HepG2 (cell line): ENCODE results near the gene TSSK3. TPM values are rescaled to one million over a fixed set of nuclear protein-coding genes. Genes with fewer than 3 reads are reported as not detected.
A peak's percentile ranks its signal among the peaks of the same experiment; 100 is the strongest.

Experiments used
- EEA1 ChIP-seq: sonication (generic); formaldehyde crosslinking; IDR thresholded peaks from 2 replicates; pipeline ENCODE4 v1.5.1; 2020; ENCODE audit warnings: mild to moderate bottlenecking, missing genetic modification reagents, borderline replicate concordance
- GATAD2A ChIP-seq: IDR thresholded peaks from 2 replicates; pipeline ENCODE4 v1.6.1; 2016
- JDP2 ChIP-seq: sonication (generic); formaldehyde crosslinking; IDR thresholded peaks from 2 replicates; pipeline ENCODE4 v1.8.1; 2022; ENCODE audit warnings: missing genetic modification reagents, borderline replicate concordance
- KDM5B ChIP-seq: sonication (generic); formaldehyde crosslinking; IDR thresholded peaks from 2 replicates; pipeline ENCODE4 v1.4.0; 2020; ENCODE audit warnings: missing genetic modification reagents, mild to moderate bottlenecking, borderline replicate concordance
- NFKB2 ChIP-seq: sonication (generic); formaldehyde crosslinking; IDR thresholded peaks from 2 replicates; pipeline ENCODE4 v1.4.0; 2020; ENCODE audit warnings: missing genetic modification reagents, borderline replicate concordance
- NFYC ChIP-seq: IDR thresholded peaks from 2 replicates; pipeline ENCODE4 v1.6.1; 2016; ENCODE audit warnings: missing genetic modification reagents, missing compliant biosample characterization
- NPAS2 ChIP-seq: sonication (generic); formaldehyde crosslinking; IDR thresholded peaks from 2 replicates; pipeline ENCODE4 v1.8.0; 2022; ENCODE audit warnings: mild to moderate bottlenecking, missing genetic modification reagents, borderline replicate concordance
- SP1 ChIP-seq, 2 experiments: fragments of 450-650 bp in 1 of 2; sonication (generic) in 1 of 2; formaldehyde crosslinking in 1 of 2; IDR thresholded peaks; 2 replicates each; pipeline versions ENCODE4 v1.4.0 to v1.6.1; 2016 to 2020; ENCODE audit warnings: missing genetic modification reagents in 1 of 2
- ZNF569 ChIP-seq: sonication (generic); formaldehyde crosslinking; IDR thresholded peaks from 2 replicates; pipeline ENCODE4 v1.5.0; 2020; ENCODE audit warnings: mild to moderate bottlenecking, missing genetic modification reagents, moderate library complexity, borderline replicate concordance
- ZNF878 ChIP-seq: sonication (generic); formaldehyde crosslinking; IDR thresholded peaks from 2 replicates; pipeline ENCODE4 v1.8.1; 2023; ENCODE audit warnings: mild to moderate bottlenecking, missing genetic modification reagents, moderate library complexity
- polyA plus RNA-seq, 8 experiments: library from polyadenylated mRNA; depleted of rRNA in 3 of 8; stranded (reverse) in 7 of 8; unstranded in 1 of 8; fragments of >200 nt; fragmentation: Illumina TruSeq in 4 of 8; extraction: Trizol in 4 of 8; gene quantifications; 2 replicates each; pipeline versions ENCODE4 v1.2.1 to v1.2.3, GENCODE V29; 2011 to 2016; ENCODE audit warnings: low read depth in 4 of 8, missing spikeins in 1 of 8, mixed read lengths in 1 of 8; ENCODE audit not compliant: insufficient read depth in 1 of 8
- total RNA-seq, 5 experiments: library from RNA; depleted of rRNA; stranded (reverse); fragments of >200 nt; fragmentation: Illumina TruSeq; extraction: Trizol; gene quantifications; 2 replicates each; pipeline ENCODE4 v1.2.3, GENCODE V29; 2016; ENCODE audit warnings: low read depth in 1 of 5
- TF ChIP-seq, protein P1 (sequence below): sonication (generic); formaldehyde crosslinking; IDR thresholded peaks from 2 replicates; pipeline ENCODE4 v1.4.0; 2020; ENCODE audit warnings: missing genetic modification reagents
- TF ChIP-seq, protein P2 (sequence below): sonication (generic); formaldehyde crosslinking; IDR thresholded peaks from 2 replicates; pipeline ENCODE4 v1.4.0; 2020; ENCODE audit warnings: missing genetic modification reagents
- TF ChIP-seq, protein P3 (sequence below): IDR thresholded peaks from 2 replicates; pipeline ENCODE4 v1.6.1; 2016; ENCODE audit warnings: low read depth, borderline replicate concordance
- TF ChIP-seq, protein P4 (sequence below): sonication (generic); formaldehyde crosslinking; IDR thresholded peaks from 2 replicates; pipeline ENCODE4 v1.4.0; 2020; ENCODE audit warnings: low read depth, mild to moderate bottlenecking, missing genetic modification reagents
- TF ChIP-seq, protein P5 (sequence below): sonication (generic); formaldehyde crosslinking; IDR thresholded peaks from 2 replicates; pipeline ENCODE4 v1.5.0; 2020; ENCODE audit warnings: missing genetic modification reagents
- TF ChIP-seq, protein P6 (sequence below): sonication (generic); formaldehyde crosslinking; IDR thresholded peaks from 2 replicates; pipeline ENCODE4 v1.5.1; 2020; ENCODE audit warnings: missing genetic modification reagents, mild to moderate bottlenecking, borderline replicate concordance

Gene TSSK3
- total and polyA plus RNA-seq, 2 of the 13 experiments (the other 11 are each of a cell fraction or from before 2014, with no cell fraction given), result 1.0 to 1.1 TPM

DNA sequence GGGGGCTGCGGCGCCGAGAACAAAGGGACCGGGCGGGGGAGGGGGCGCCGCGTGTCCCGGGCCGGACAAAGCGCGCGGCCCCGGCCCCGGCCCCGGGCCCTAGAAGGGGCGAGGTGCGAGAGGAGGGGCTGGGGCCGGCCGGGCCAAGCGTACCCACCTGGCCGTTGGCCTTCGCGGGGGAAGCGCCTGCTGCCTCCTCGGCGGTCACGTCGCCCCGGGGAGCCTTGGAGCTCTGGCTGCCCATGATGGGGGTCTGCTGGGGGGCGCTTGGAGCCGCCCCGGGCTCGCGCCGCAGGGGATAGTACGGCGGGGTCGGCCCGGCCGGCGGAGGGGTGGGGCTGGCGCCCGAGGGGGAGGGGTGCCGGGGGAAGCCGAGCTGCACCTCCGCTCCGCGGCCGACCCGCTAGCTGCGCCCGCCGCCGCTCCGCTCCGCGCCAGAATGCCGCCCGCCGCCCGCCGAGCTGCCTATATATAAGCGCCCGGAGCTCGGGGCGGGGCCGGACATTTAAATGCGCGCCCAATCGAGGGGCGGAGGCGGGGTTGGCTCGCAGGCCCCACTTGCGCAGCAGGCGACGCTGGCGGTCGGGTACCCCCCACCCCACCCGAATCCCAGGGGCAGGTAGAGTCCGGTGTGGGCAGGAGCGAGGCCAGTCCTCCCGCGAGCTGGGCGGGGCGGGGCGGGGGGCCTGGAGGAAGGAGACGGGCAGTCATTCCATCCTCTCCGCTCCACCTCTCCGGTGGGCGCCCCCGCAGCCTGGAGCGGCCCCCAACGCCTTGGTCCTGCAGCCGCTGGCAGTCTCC lies 26.3 kb upstream of the TSSK3 start, which contains the start of gene MARCKSL1 (continued):
- TF ChIP-seq, protein P1, sequence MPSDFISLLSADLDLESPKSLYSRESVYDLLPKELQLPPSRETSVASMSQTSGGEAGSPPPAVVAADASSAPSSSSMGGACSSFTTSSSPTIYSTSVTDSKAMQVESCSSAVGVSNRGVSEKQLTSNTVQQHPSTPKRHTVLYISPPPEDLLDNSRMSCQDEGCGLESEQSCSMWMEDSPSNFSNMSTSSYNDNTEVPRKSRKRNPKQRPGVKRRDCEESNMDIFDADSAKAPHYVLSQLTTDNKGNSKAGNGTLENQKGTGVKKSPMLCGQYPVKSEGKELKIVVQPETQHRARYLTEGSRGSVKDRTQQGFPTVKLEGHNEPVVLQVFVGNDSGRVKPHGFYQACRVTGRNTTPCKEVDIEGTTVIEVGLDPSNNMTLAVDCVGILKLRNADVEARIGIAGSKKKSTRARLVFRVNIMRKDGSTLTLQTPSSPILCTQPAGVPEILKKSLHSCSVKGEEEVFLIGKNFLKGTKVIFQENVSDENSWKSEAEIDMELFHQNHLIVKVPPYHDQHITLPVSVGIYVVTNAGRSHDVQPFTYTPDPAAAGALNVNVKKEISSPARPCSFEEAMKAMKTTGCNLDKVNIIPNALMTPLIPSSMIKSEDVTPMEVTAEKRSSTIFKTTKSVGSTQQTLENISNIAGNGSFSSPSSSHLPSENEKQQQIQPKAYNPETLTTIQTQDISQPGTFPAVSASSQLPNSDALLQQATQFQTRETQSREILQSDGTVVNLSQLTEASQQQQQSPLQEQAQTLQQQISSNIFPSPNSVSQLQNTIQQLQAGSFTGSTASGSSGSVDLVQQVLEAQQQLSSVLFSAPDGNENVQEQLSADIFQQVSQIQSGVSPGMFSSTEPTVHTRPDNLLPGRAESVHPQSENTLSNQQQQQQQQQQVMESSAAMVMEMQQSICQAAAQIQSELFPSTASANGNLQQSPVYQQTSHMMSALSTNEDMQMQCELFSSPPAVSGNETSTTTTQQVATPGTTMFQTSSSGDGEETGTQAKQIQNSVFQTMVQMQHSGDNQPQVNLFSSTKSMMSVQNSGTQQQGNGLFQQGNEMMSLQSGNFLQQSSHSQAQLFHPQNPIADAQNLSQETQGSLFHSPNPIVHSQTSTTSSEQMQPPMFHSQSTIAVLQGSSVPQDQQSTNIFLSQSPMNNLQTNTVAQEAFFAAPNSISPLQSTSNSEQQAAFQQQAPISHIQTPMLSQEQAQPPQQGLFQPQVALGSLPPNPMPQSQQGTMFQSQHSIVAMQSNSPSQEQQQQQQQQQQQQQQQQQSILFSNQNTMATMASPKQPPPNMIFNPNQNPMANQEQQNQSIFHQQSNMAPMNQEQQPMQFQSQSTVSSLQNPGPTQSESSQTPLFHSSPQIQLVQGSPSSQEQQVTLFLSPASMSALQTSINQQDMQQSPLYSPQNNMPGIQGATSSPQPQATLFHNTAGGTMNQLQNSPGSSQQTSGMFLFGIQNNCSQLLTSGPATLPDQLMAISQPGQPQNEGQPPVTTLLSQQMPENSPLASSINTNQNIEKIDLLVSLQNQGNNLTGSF (CRISPR knock-in tag), result peak; percentile 50; the same call in 1 of the 2 replicates
- TF ChIP-seq KDM5B (peak; percentile 73; the same call in 1 of the 2 replicates), GATAD2A (CRISPR knock-in tag) (peak; percentile 45), ZNF878 (CRISPR knock-in tag) (peak; percentile 56; the same call in 1 of the 2 replicates), NFKB2 (CRISPR knock-in tag) (peak; percentile 89; the same call in 1 of the 2 replicates), NPAS2 (CRISPR knock-in tag) (no peak), JDP2 (CRISPR knock-in tag) (no peak; the same call in 1 of the 2 replicates), EEA1 (CRISPR knock-in tag) (peak; percentile 65; the same call in 1 of the 2 replicates), SP1 (IDR thresholded peaks at IDR 0.05) (no peak), SP1 (CRISPR knock-in tag; IDR thresholded peaks at IDR 0.05) (peak; percentile 40), ZNF569 (CRISPR knock-in tag) (no peak), NFYC (CRISPR knock-in tag) (peak; percentile 11; the same call in 1 of the 2 replicates)
- TF ChIP-seq, protein P2, sequence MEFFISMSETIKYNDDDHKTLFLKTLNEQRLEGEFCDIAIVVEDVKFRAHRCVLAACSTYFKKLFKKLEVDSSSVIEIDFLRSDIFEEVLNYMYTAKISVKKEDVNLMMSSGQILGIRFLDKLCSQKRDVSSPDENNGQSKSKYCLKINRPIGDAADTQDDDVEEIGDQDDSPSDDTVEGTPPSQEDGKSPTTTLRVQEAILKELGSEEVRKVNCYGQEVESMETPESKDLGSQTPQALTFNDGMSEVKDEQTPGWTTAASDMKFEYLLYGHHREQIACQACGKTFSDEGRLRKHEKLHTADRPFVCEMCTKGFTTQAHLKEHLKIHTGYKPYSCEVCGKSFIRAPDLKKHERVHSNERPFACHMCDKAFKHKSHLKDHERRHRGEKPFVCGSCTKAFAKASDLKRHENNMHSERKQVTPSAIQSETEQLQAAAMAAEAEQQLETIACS, result peak; percentile 50; the same call in 1 of the 2 replicates
- TF ChIP-seq, protein P3, sequence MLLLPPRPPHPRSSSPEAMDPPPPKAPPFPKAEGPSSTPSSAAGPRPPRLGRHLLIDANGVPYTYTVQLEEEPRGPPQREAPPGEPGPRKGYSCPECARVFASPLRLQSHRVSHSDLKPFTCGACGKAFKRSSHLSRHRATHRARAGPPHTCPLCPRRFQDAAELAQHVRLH, result peak; percentile 36; the same call in 1 of the 2 replicates
- TF ChIP-seq, protein P4, sequence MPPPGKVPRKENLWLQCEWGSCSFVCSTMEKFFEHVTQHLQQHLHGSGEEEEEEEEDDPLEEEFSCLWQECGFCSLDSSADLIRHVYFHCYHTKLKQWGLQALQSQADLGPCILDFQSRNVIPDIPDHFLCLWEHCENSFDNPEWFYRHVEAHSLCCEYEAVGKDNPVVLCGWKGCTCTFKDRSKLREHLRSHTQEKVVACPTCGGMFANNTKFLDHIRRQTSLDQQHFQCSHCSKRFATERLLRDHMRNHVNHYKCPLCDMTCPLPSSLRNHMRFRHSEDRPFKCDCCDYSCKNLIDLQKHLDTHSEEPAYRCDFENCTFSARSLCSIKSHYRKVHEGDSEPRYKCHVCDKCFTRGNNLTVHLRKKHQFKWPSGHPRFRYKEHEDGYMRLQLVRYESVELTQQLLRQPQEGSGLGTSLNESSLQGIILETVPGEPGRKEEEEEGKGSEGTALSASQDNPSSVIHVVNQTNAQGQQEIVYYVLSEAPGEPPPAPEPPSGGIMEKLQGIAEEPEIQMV, result 0 out of 2 replicates have a peak, but pooled peaks have one; percentile 31
- TF ChIP-seq, protein P5, sequence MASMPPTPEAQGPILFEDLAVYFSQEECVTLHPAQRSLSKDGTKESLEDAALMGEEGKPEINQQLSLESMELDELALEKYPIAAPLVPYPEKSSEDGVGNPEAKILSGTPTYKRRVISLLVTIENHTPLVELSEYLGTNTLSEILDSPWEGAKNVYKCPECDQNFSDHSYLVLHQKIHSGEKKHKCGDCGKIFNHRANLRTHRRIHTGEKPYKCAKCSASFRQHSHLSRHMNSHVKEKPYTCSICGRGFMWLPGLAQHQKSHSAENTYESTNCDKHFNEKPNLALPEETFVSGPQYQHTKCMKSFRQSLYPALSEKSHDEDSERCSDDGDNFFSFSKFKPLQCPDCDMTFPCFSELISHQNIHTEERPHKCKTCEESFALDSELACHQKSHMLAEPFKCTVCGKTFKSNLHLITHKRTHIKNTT, result no peak
- TF ChIP-seq, protein P6, sequence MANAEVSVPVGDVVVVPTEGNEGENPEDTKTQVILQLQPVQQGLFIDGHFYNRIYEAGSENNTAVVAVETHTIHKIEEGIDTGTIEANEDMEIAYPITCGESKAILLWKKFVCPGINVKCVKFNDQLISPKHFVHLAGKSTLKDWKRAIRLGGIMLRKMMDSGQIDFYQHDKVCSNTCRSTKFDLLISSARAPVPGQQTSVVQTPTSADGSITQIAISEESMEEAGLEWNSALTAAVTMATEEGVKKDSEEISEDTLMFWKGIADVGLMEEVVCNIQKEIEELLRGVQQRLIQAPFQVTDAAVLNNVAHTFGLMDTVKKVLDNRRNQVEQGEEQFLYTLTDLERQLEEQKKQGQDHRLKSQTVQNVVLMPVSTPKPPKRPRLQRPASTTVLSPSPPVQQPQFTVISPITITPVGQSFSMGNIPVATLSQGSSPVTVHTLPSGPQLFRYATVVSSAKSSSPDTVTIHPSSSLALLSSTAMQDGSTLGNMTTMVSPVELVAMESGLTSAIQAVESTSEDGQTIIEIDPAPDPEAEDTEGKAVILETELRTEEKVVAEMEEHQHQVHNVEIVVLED, result peak; percentile 45; the same call in 1 of the 2 replicates
